Lung (tissue), 12 donors: Measurements from ENCODE around the gene AIF1. TPM values are rescaled to one million over a fixed set of nuclear protein-coding genes. Genes with fewer than 3 reads are reported as not detected.

Source experiments
- ATAC-seq: fragments of 200-7000 bp; cut with Tn5 transposase; one replicate; pipeline ENCODE4 v1.9.1; 2020; ENCODE audit warnings: moderate number of reproducible peaks; ENCODE audit not compliant: insufficient read depth, low FRiP score
- DNase-seq, 3 donors: peaks; one replicate each; pipeline ENCODE4 v3.0.0-alpha.2; 2013 to 2017
- H3K27ac ChIP-seq, 2 donors: one replicate each; pipeline ENCODE4 v1.5.1; 2013; ENCODE audit warnings: mild to moderate bottlenecking in 2 of 2, moderate library complexity in 2 of 2, control low read depth in 1 of 2, inconsistent platforms in 1 of 2, low read depth in 1 of 2, low read length in 1 of 2
- H3K27me3 ChIP-seq, 3 donors: one replicate each; pipeline ENCODE4 v1.5.1; 2013; ENCODE audit warnings: low read length in 2 of 3; ENCODE audit not compliant: control insufficient read depth in 3 of 3, insufficient read depth in 3 of 3
- H3K36me3 ChIP-seq, 4 donors: one replicate each; pipeline ENCODE4 v1.5.1; 2013; ENCODE audit warnings: low read length in 4 of 4, mild to moderate bottlenecking in 1 of 4, moderate library complexity in 1 of 4; ENCODE audit not compliant: control insufficient read depth in 4 of 4, insufficient read depth in 4 of 4
- H3K4me1 ChIP-seq, 5 donors: one replicate each; pipeline ENCODE4 v1.5.1; 2013; ENCODE audit warnings: low read length in 5 of 5, mild to moderate bottlenecking in 2 of 5, moderate library complexity in 1 of 5; ENCODE audit not compliant: control insufficient read depth in 5 of 5, insufficient read depth in 5 of 5
- H3K4me3 ChIP-seq: one replicate; pipeline ENCODE4 v1.5.1; 2013; ENCODE audit warnings: mild to moderate bottlenecking, control low read depth, moderate library complexity
- H3K9ac ChIP-seq, 2 donors: one replicate each; pipeline ENCODE4 v1.5.1; 2013; ENCODE audit warnings: low read length in 2 of 2, control low read depth in 1 of 2; ENCODE audit not compliant: insufficient read depth in 1 of 2
- H3K9me3 ChIP-seq, 4 donors: one replicate each; pipeline ENCODE4 v1.5.1; 2013; ENCODE audit warnings: low read length in 3 of 4, mild to moderate bottlenecking in 1 of 4, moderate library complexity in 1 of 4; ENCODE audit not compliant: control insufficient read depth in 4 of 4, insufficient read depth in 3 of 4
- CTCF ChIP-seq: IDR thresholded peaks from 2 replicates; pipeline ENCODE4 v1.5.1; 2012; ENCODE audit warnings: mild to moderate bottlenecking; ENCODE audit errors: control extremely low read depth, extremely low read depth
- WGBS, 2 donors: extraction: QIAGEN DNeasy Blood & Tissue Kit; methylation state at CpG; one replicate each; pipeline ENCODE4 v1.1.7; 2013; 5-methylcytosine and 5-hydroxymethylcytosine counted together
- polyA plus RNA-seq, 2 donors: library from polyadenylated mRNA; stranded (reverse); fragments of 200-250 nt; gene quantifications; one replicate each; pipeline ENCODE4 v1.2.1, GENCODE V29; 2013
- total RNA-seq, 2 donors: library from RNA; depleted of rRNA in 1 of 2; stranded (reverse); fragments of >200 nt in 1 of 2; gene quantifications; one replicate each; pipeline ENCODE4 v1.2.1, GENCODE V29; 2014 to 2021
- donor health status: control.
- donor health status: control.
- donor health status: Bipolar disorder and iron deficiency.
- donor health status: healthy.
- donor health status: DM: yes; HTN: yes; CAD: no.

The AIF1 gene
- total and polyA plus RNA-seq, 4 donors = 38.7 to 345 (median 88.0) TPM

DNA sequence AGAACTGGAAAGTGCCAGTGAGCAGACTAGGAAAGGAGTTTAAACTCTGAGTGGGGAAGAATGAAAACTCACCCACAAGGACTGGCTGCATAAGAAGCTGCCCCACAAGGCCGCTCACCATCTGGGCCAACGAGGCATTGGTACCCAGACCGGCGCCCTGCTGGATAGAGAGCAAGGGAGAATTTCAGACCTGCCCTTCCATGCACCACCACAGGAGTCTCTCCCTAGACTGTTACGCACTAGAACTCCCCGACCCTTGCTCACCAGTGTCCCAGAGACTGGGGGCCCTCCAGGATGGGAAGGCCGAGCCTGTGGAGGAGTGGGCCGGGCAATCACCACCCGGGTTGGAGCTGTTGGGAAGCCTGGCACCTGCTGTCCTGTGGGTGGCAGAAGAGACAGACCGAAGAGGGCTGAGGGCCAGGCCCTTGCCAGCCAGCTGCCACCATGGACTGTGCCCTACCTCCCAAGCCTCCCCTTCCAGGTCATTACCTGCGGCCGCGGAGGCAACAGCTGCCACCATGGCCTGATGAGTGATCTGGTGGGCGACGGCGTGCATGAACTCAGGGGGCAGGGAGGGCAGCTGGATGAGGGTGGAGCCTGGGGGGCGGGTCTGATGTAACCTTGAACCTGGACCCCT, 28.9 kb downstream of the AIF1 start:
- no peaks in the 10 kb centered on the region for H3K27me3 ChIP-seq
- WGBS, 2 donors = 93 to 96% methylated on average over 17 of the region's 17 CpGs
- DNase-seq (no peak), ATAC-seq (no peak)
- H3K27ac ChIP-seq = no peak overlapping the region
- H3K9ac ChIP-seq = no peak overlapping the region
- no peak overlapping the region for H3K4me3 ChIP-seq
- no peaks in the 10 kb centered on the region for H3K9me3 ChIP-seq
- peaks cover 55 to 80% (median 63%) of the 10 kb centered on the region in 4 donors for H3K36me3 ChIP-seq
- no peaks in the 10 kb centered on the region for H3K4me1 ChIP-seq
- no peak for TF ChIP-seq CTCF

DNA sequence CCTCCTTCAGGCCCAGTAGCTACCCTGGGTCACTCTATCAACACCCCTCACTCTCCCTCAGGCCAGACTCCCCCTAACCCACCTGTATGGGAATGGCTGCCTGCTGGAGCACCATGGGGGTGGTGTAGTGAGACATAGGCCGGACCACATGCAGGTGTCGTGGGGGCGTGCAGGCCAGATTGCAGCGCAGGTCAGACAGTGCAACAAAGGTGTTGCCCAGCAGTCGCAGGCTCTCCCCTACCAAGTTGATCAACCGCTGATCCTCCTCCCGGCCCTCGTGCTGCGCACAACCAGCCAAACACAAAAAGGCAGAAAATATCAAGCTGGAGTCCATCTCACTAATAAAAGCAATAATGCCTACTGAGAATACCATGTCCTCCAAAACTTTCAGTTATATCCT, 30.3 kb downstream of the AIF1 start:
- WGBS, 2 donors = 96 to 97% methylated on average over 9 of the region's 9 CpGs
- no peak for TF ChIP-seq CTCF
- H3K4me3 ChIP-seq = no peak overlapping the region
- no peaks in the 10 kb centered on the region for H3K27me3 ChIP-seq
- peaks cover 53 to 71% (median 62%) of the 10 kb centered on the region in 4 donors for H3K36me3 ChIP-seq
- ATAC-seq (no peak), DNase-seq (no peak)
- H3K9me3 ChIP-seq = no peaks in the 10 kb centered on the region
- no peak overlapping the region for H3K9ac ChIP-seq
- no peak overlapping the region for H3K27ac ChIP-seq
- no peaks in the 10 kb centered on the region for H3K4me1 ChIP-seq

DNA sequence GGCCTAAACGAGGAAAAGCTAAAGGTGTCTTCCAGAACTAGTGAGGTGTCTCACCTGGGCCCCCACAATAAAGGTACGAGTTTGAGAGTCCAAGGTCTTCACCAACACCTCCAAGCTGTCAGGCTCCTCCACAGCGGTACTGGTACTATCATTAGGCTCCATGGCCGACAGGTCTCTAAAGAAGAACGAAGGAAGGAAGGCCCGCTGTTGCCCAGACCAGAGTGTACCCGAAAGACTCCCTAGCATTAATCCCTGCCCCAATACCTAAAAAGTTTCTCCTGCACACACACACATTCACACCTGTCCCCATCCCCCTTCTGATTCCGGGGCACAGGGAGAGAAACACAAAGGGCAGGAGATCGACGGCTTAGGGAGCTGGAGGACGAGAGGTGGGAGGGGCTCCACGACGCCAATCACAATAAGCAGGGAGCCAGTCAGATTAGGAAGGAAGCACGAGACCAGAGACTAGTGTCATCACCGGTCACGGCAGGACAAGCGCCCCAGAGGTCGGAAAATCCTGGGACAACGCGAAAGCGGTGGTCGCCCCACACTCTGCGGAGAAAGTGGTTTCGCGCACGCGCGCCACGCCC, 36.7 kb downstream of the AIF1 start:
- H3K9me3 ChIP-seq = no peaks in the 10 kb centered on the region
- WGBS, 2 donors = 4% methylated on average over 29 of the region's 29 CpGs
- H3K4me1 ChIP-seq = peaks cover 4 to 20% (median 7%) of the 10 kb centered on the region in 5 donors
- H3K27ac ChIP-seq = peak overlapping the region; percentile 93 to 98
- DNase-seq = peak in 1 of 3 donors; percentile 80
- H3K4me3 ChIP-seq = peak overlapping the region; percentile 74
- H3K36me3 ChIP-seq = peaks cover 20 to 31% (median 27%) of the 10 kb centered on the region in 4 donors
- H3K27me3 ChIP-seq = no peaks in the 10 kb centered on the region
- ATAC-seq = peak; percentile 43
- H3K9ac ChIP-seq = peak overlapping the region; percentile 58 to 87
- TF ChIP-seq CTCF = no peak
